Astrocyte (in vitro differentiated cells and primary cell): ENCODE results near the gene PITPNM2. TPM values are rescaled to one million over a fixed set of nuclear protein-coding genes. Genes with fewer than 3 reads are reported as not detected.

Experiments
- DNase-seq: peaks from one replicate; pipeline ENCODE4 v3.0.0-alpha.2; 2010; ENCODE audit warnings: low read depth
- FAIRE-seq: peaks from 2 replicates; lab custom pipeline; 2011; peaks lifted over from hg19 to GRCh38; lab: Jason Lieb, UNC
- H2AFZ ChIP-seq: 2 replicates; pipeline ENCODE4 v1.6.0; 2012; ENCODE audit warnings: low read depth, low read length, inconsistent platforms
- H3K27ac ChIP-seq: 2 replicates; pipeline ENCODE4 v1.5.1; 2011; ENCODE audit warnings: low read depth, low read length, inconsistent platforms
- H3K27me3 ChIP-seq: 2 replicates; pipeline ENCODE4 v1.6.0; 2011; ENCODE audit warnings: low read length, inconsistent platforms; ENCODE audit not compliant: insufficient read depth
- H3K36me3 ChIP-seq: 2 replicates; pipeline ENCODE4 v1.5.1; 2011; ENCODE audit warnings: low read length, inconsistent platforms; ENCODE audit not compliant: insufficient read depth
- H3K4me1 ChIP-seq: 2 replicates; pipeline ENCODE4 v1.5.1; 2011; ENCODE audit warnings: low read length, inconsistent platforms; ENCODE audit not compliant: insufficient read depth
- H3K4me2 ChIP-seq: 2 replicates; pipeline ENCODE4 v1.6.0; 2012; ENCODE audit warnings: low read length, inconsistent platforms
- H3K4me3 ChIP-seq: 2 replicates; pipeline ENCODE4 v1.5.1; 2011; ENCODE audit warnings: low read depth, mild to moderate bottlenecking, low read length, inconsistent platforms; ENCODE audit not compliant: insufficient read depth
- H3K79me2 ChIP-seq: 2 replicates; pipeline ENCODE4 v1.6.0; 2012; ENCODE audit warnings: mild to moderate bottlenecking, low read length, inconsistent platforms; ENCODE audit not compliant: insufficient read depth
- H3K9ac ChIP-seq: 2 replicates; pipeline ENCODE4 v1.6.0; 2012; ENCODE audit warnings: mild to moderate bottlenecking, low read length, inconsistent platforms
- H3K9me3 ChIP-seq: 2 replicates; pipeline ENCODE4 v1.5.1; 2012; ENCODE audit warnings: low read depth, mild to moderate bottlenecking, low read length, inconsistent platforms; ENCODE audit not compliant: insufficient read depth
- H4K20me1 ChIP-seq: 2 replicates; pipeline ENCODE4 v1.6.0; 2012; ENCODE audit warnings: low read length, inconsistent platforms; ENCODE audit not compliant: insufficient read depth
- H3K27ac Mint-ChIP-seq: one replicate; pipeline ENCODE4 v1.8.0; 2021; ENCODE audit warnings: mild to moderate bottlenecking, mixed read lengths; ENCODE audit not compliant: unreplicated experiment
- H3K27me3 Mint-ChIP-seq: one replicate; pipeline ENCODE4 v1.8.0; 2021; ENCODE audit warnings: low read depth, mixed read lengths; ENCODE audit not compliant: unreplicated experiment
- H3K36me3 Mint-ChIP-seq: one replicate; pipeline ENCODE4 v1.8.0; 2021; ENCODE audit warnings: low read depth, mixed read lengths; ENCODE audit not compliant: unreplicated experiment
- H3K4me1 Mint-ChIP-seq: one replicate; pipeline ENCODE4 v1.8.0; 2021; ENCODE audit warnings: low read depth, mixed read lengths; ENCODE audit not compliant: unreplicated experiment
- H3K4me3 Mint-ChIP-seq: one replicate; pipeline ENCODE4 v1.8.0; 2021; ENCODE audit warnings: mild to moderate bottlenecking, moderate library complexity, mixed read lengths; ENCODE audit not compliant: unreplicated experiment
- H3K9me3 Mint-ChIP-seq: one replicate; pipeline ENCODE4 v1.8.0; 2021; ENCODE audit warnings: mild to moderate bottlenecking, mixed read lengths; ENCODE audit not compliant: unreplicated experiment
- EZH2 ChIP-seq: IDR thresholded peaks from 2 replicates; pipeline ENCODE4 v1.6.1; 2012; ENCODE audit warnings: mild to moderate bottlenecking, low read length, inconsistent platforms; ENCODE audit not compliant: insufficient read depth
- total RNA-seq: library from RNA; stranded (reverse); gene quantifications from 2 replicates; pipeline ENCODE4 v1.2.1, GENCODE V29; 2021
- TF ChIP-seq, protein P1 (sequence below): IDR thresholded peaks from 2 replicates; pipeline ENCODE4 v1.5.1; 2011; ENCODE audit warnings: low read depth, mild to moderate bottlenecking, inconsistent platforms, low read length, moderate library complexity; ENCODE audit not compliant: insufficient read depth

The PITPNM2 gene
- total RNA-seq, 1 donor from 2014 or later = 13.2 TPM

DNA sequence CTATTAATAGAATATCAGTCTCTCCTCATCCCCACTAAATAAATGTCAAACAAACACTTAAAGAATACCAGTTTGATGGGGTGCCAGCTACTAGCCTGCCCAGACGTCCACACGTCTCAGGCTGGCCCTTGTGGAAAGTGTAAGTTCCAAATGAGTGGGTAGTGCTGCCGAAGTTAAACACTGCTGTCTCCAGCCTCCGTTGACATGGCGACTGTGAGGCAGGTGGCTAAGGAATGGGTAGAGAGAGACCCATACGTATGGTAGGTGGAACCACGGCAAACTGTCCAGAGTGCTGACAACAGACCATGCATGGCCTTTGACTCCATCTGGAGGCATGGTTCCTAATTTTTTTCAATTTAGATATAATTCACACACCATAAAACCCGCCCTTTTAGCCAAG lies 37.9 kb downstream of the PITPNM2 start:
- H3K9ac ChIP-seq = no peak overlapping the region
- peaks cover 9% of the 10 kb centered on the region for H3K36me3 Mint-ChIP-seq
- peaks cover 52% of the 10 kb centered on the region for H4K20me1 ChIP-seq
- no peak overlapping the region for H3K4me3 Mint-ChIP-seq
- no peak for FAIRE-seq
- no peak overlapping the region for H3K27ac Mint-ChIP-seq
- no peak overlapping the region for H3K4me3 ChIP-seq
- H3K4me1 ChIP-seq = peaks cover 34% of the 10 kb centered on the region
- no peak overlapping the region for H3K4me2 ChIP-seq
- no peak for DNase-seq
- no peak overlapping the region for H3K27ac ChIP-seq
- H3K27me3 ChIP-seq = no peaks in the 10 kb centered on the region
- no peak overlapping the region for H2AFZ ChIP-seq
- H3K79me2 ChIP-seq = no peaks in the 10 kb centered on the region
- H3K9me3 Mint-ChIP-seq = peaks cover 2% of the 10 kb centered on the region
- H3K4me1 Mint-ChIP-seq = peaks cover 33% of the 10 kb centered on the region
- H3K9me3 ChIP-seq = no peaks in the 10 kb centered on the region
- H3K36me3 ChIP-seq = no peaks in the 10 kb centered on the region
- TF ChIP-seq EZH2 = no peak
- TF ChIP-seq, protein P1, sequence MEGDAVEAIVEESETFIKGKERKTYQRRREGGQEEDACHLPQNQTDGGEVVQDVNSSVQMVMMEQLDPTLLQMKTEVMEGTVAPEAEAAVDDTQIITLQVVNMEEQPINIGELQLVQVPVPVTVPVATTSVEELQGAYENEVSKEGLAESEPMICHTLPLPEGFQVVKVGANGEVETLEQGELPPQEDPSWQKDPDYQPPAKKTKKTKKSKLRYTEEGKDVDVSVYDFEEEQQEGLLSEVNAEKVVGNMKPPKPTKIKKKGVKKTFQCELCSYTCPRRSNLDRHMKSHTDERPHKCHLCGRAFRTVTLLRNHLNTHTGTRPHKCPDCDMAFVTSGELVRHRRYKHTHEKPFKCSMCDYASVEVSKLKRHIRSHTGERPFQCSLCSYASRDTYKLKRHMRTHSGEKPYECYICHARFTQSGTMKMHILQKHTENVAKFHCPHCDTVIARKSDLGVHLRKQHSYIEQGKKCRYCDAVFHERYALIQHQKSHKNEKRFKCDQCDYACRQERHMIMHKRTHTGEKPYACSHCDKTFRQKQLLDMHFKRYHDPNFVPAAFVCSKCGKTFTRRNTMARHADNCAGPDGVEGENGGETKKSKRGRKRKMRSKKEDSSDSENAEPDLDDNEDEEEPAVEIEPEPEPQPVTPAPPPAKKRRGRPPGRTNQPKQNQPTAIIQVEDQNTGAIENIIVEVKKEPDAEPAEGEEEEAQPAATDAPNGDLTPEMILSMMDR = no peak
- no peaks in the 10 kb centered on the region for H3K27me3 Mint-ChIP-seq

GRCh38 chr12:123111498-123112165 lies 39.3 kb downstream of the PITPNM2 start:
- Mint-ChIP-seq H3K9me3 (peaks cover 2% of the 10 kb centered on the region), H3K4me1 (peaks cover 33% of the 10 kb centered on the region), H3K27me3 (no peaks in the 10 kb centered on the region), H3K27ac (peak overlapping the region; percentile 34), H3K36me3 (peaks cover 8% of the 10 kb centered on the region), H3K4me3 (no peak overlapping the region)
- Histone ChIP-seq H2AFZ (no peak overlapping the region), H3K4me1 (peaks cover 40% of the 10 kb centered on the region), H3K4me2 (peak overlapping the region; percentile 76), H3K9ac (peak overlapping the region; percentile 68), H3K79me2 (no peaks in the 10 kb centered on the region), H3K4me3 (no peak overlapping the region), H3K27me3 (no peaks in the 10 kb centered on the region), H4K20me1 (peaks cover 42% of the 10 kb centered on the region), H3K36me3 (no peaks in the 10 kb centered on the region), H3K27ac (peak overlapping the region; percentile 65), H3K9me3 (no peaks in the 10 kb centered on the region)
- TF ChIP-seq EZH2 = no peak
- TF ChIP-seq, protein P1 = no peak
- FAIRE-seq (no peak), DNase-seq (peak; percentile 75)

- H3K4me3 Mint-ChIP-seq = no peak overlapping the region
- H3K4me3 ChIP-seq = no peak overlapping the region
These were observed 41.5 kb downstream of the PITPNM2 start for GRCh38 chr12:123109319-123109772.

More at GRCh38 chr12:123109319-123109772, 41.5 kb downstream of the PITPNM2 start:
- Mint-ChIP-seq H3K9me3 (peaks cover 3% of the 10 kb centered on the region), H3K27ac (no peak overlapping the region), H3K4me1 (peaks cover 22% of the 10 kb centered on the region), H3K36me3 (peaks cover 15% of the 10 kb centered on the region), H3K27me3 (no peaks in the 10 kb centered on the region)
- Histone ChIP-seq H4K20me1 (peaks cover 28% of the 10 kb centered on the region), H3K4me1 (peaks cover 21% of the 10 kb centered on the region), H3K27ac (no peak overlapping the region), H3K79me2 (no peaks in the 10 kb centered on the region), H3K9ac (no peak overlapping the region), H3K4me2 (no peak overlapping the region), H3K9me3 (no peaks in the 10 kb centered on the region), H3K36me3 (no peaks in the 10 kb centered on the region), H3K27me3 (peaks cover 3% of the 10 kb centered on the region), H2AFZ (no peak overlapping the region)
- DNase-seq (no peak), FAIRE-seq (no peak)
- TF ChIP-seq, protein P1 = no peak
- no peak for TF ChIP-seq EZH2
